Hepatocyte (in vitro differentiated cells): ENCODE measurements around the gene EEPD1. TPM values are rescaled to one million over a fixed set of nuclear protein-coding genes. Genes with fewer than 3 reads are reported as not detected.

Experiments used
- DNase-seq: peaks from one replicate; pipeline ENCODE4 v3.0.0-alpha.2; 2016; ENCODE audit warnings: low spot score
- H2AFZ ChIP-seq: fragments of 200-600 bp; sonication (generic); 2 replicates; pipeline ENCODE4 v1.6.0; 2016; ENCODE audit warnings: antibody characterized with exemption, mild to moderate bottlenecking
- H3K27ac ChIP-seq: fragments of 200-600 bp; sonication (generic); 2 replicates; pipeline ENCODE4 v1.5.1; 2016; ENCODE audit warnings: mild to moderate bottlenecking
- H3K27me3 ChIP-seq: fragments of 200-600 bp; sonication (generic); 2 replicates; pipeline ENCODE4 v1.6.1; 2016
- H3K36me3 ChIP-seq: fragments of 200-600 bp; sonication (generic); replicated peaks from 2 replicates; pipeline ENCODE4 v1.5.1; 2016; ENCODE audit warnings: low read depth; ENCODE audit not compliant: insufficient read depth
- H3K4me1 ChIP-seq: fragments of 200-600 bp; sonication (generic); 2 replicates; pipeline ENCODE4 v1.5.1; 2016; ENCODE audit warnings: mild to moderate bottlenecking, moderate library complexity; ENCODE audit not compliant: insufficient read depth
- H3K4me2 ChIP-seq: fragments of 200-600 bp; sonication (generic); 2 replicates; pipeline ENCODE4 v1.6.0; 2016
- H3K4me3 ChIP-seq: fragments of 200-600 bp; sonication (generic); 2 replicates; pipeline ENCODE4 v1.5.1; 2016; ENCODE audit warnings: mild to moderate bottlenecking
- H3K79me2 ChIP-seq: fragments of 200-600 bp; sonication (generic); 2 replicates; pipeline ENCODE4 v1.6.0; 2017; ENCODE audit warnings: mild to moderate bottlenecking
- H3K9me2 ChIP-seq: fragments of 200-600 bp; sonication (generic); replicated peaks from 2 replicates; pipeline ENCODE4 v1.6.0; 2017; ENCODE audit warnings: mild to moderate bottlenecking; ENCODE audit not compliant: insufficient read depth
- H3K9me3 ChIP-seq: fragments of 200-600 bp; sonication (generic); 2 replicates; pipeline ENCODE4 v1.5.1; 2016; ENCODE audit warnings: low read depth, mild to moderate bottlenecking
- H4K20me1 ChIP-seq: fragments of 200-600 bp; sonication (generic); 2 replicates; pipeline ENCODE4 v1.6.0; 2016; ENCODE audit warnings: mild to moderate bottlenecking; ENCODE audit not compliant: insufficient read depth, poor library complexity, severe bottlenecking
- EZH2 ChIP-seq: fragments of 200-600 bp; sonication (generic); IDR thresholded peaks from 2 replicates; pipeline ENCODE4 v1.6.1; 2016; ENCODE audit warnings: antibody characterized with exemption, mild to moderate bottlenecking, borderline replicate concordance
- EZH2phosphoT487 ChIP-seq: fragments of 200-600 bp; sonication (generic); IDR thresholded peaks from one replicate; pipeline ENCODE4 v1.6.1; 2018; ENCODE audit warnings: antibody characterized with exemption, mild to moderate bottlenecking, low read depth, moderate library complexity; ENCODE audit not compliant: unreplicated experiment, severe bottlenecking
- WGBS: methylation state at CpG from one replicate; pipeline ENCODE4 v1.1.6; 2016; ENCODE audit warnings: low lambda C conversion rate; ENCODE audit errors: missing lambda C conversion rate; 5-methylcytosine and 5-hydroxymethylcytosine counted together
- polyA plus RNA-seq: library from polyadenylated mRNA; unstranded; fragments of >200 nt; fragmentation: Nextera tagmentation; extraction: Ambion mirVana; gene quantifications from 2 replicates; pipeline ENCODE4 v1.2.1, GENCODE V29; 2016
- total RNA-seq: library from RNA; depleted of rRNA; stranded (reverse); fragments of >200 nt; gene quantifications from 2 replicates; pipeline ENCODE4 v1.2.3, GENCODE V29; 2014
- TF ChIP-seq, protein P1 (sequence below): fragments of 200-600 bp; sonication (generic); IDR thresholded peaks from 2 replicates; pipeline ENCODE4 v1.5.1; 2016; ENCODE audit warnings: antibody characterized with exemption, mild to moderate bottlenecking; ENCODE audit not compliant: poor library complexity

Gene EEPD1
- total and polyA plus RNA-seq, 2 experiments from 2014 or later, result 7.7 to 14.2 TPM

DNA sequence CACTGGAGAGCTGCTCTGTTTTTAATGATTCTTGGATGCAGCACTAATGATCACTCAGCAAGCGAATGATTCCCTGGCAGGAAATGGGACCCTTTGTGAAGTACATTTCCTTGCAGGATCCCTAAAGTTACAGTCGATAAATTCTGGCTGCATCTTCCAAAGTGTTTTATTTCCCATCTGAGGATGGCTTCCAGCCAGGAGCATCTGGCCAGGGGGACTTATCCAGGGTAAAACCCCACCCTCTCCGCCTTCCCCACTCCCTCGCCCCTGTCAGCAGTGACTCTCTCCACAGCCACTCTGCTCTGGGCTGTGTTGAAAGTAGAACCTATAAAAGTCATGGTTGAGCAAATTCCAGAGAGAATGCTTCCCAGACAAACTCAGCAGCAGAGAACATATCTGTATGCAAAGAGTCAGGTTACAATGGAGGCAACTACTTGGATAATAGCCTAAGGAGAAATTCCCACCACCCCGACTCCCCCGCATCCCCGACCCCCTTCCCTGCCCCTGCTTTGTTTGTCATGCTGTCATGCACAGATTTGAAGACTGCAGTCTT lies 125.6 kb downstream of the EEPD1 start:
- H3K4me3 ChIP-seq, result no peak overlapping the region
- H3K79me2 ChIP-seq, result peaks cover 11% of the 10 kb centered on the region
- H3K4me2 ChIP-seq, result peak overlapping the region; percentile 55
- peak; percentile 85 for DNase-seq
- H3K4me1 ChIP-seq, result peaks cover 56% of the 10 kb centered on the region
- H3K27me3 ChIP-seq, result no peaks in the 10 kb centered on the region
- H4K20me1 ChIP-seq, result no peaks in the 10 kb centered on the region
- H3K9me3 ChIP-seq, result no peaks in the 10 kb centered on the region
- no peak overlapping the region for H2AFZ ChIP-seq
- no peaks in the 10 kb centered on the region for H3K9me2 ChIP-seq
- no peaks in the 10 kb centered on the region for H3K36me3 ChIP-seq
- H3K27ac ChIP-seq, result peak overlapping the region; percentile 74
- WGBS, result 27% methylated on average over 7 of the region's 7 CpGs
- TF ChIP-seq EZH2phosphoT487 (no peak), EZH2 (no peak)
- TF ChIP-seq, protein P1, sequence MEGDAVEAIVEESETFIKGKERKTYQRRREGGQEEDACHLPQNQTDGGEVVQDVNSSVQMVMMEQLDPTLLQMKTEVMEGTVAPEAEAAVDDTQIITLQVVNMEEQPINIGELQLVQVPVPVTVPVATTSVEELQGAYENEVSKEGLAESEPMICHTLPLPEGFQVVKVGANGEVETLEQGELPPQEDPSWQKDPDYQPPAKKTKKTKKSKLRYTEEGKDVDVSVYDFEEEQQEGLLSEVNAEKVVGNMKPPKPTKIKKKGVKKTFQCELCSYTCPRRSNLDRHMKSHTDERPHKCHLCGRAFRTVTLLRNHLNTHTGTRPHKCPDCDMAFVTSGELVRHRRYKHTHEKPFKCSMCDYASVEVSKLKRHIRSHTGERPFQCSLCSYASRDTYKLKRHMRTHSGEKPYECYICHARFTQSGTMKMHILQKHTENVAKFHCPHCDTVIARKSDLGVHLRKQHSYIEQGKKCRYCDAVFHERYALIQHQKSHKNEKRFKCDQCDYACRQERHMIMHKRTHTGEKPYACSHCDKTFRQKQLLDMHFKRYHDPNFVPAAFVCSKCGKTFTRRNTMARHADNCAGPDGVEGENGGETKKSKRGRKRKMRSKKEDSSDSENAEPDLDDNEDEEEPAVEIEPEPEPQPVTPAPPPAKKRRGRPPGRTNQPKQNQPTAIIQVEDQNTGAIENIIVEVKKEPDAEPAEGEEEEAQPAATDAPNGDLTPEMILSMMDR, result no peak

DNA sequence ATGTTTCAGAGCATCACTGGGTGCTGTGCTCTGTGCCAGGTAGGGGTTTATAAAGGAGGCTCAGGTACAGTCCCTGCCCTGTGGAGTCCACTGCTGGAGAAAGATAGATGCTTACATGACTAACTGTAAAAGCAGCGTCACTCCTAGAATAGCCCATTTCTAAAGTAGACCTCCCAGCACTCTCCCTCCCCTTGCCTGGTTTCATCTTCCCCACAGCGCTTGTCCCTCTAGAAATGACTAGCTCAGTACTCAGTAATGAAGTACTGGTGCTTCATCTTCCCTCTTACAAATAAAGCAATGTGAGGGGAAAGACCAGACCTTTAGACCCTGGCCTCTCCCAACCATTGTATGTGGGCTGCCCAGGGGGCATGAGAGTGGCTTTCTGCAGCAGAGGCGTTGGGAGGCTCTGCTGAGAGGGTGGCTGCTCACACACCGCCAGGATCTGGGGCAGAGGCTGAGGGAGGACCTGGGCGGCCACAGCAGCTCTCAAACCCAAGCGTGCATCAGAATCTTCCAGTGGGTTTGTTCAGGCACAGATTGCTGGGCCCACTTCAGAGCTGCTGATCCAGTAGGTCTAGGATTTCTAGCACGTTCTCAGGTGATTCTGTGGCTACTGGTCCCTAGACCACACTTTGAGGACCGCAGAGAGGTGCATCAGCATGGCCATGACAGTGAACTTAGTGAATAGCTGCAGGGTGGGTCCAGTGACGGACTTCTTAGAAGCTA lies 126.3 kb downstream of the EEPD1 start:
- H3K4me2 ChIP-seq, result peak overlapping the region; percentile 55
- TF ChIP-seq EZH2 (no peak), EZH2phosphoT487 (no peak)
- TF ChIP-seq, protein P1, result no peak

DNA sequence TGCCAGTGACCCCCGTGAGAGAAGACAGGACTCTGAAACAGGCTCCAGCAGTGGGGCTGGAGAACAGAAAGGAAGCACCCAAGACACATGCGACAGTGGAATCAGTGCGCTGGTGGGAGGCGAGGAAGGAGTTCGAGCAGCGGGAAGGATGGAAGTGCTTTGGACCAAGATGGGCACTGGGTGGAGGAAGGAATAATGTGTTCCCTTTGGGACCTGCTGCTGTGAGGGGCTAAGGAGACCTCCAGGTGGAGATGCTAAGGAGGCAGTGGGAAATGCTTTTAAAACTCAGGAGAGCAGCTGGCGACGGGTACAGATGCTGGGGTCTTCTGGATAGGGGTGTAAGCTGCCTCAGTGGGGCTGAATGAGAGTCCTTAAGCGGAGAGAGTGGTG lies 126.9 kb downstream of the EEPD1 start:
- H3K9me2 ChIP-seq, result no peaks in the 10 kb centered on the region
- peak overlapping the region; percentile 74 for H3K27ac ChIP-seq
- H2AFZ ChIP-seq, result no peak overlapping the region
- no peak overlapping the region for H3K4me2 ChIP-seq
- H3K27me3 ChIP-seq, result no peaks in the 10 kb centered on the region
- TF ChIP-seq EZH2 (no peak), EZH2phosphoT487 (no peak)
- TF ChIP-seq, protein P1, result no peak
- H3K79me2 ChIP-seq, result peaks cover 11% of the 10 kb centered on the region
- no peaks in the 10 kb centered on the region for H3K36me3 ChIP-seq
- DNase-seq, result no peak
- no peaks in the 10 kb centered on the region for H3K9me3 ChIP-seq
- peaks cover 51% of the 10 kb centered on the region for H3K4me1 ChIP-seq
- 92% methylated on average over 9 of the region's 9 CpGs for WGBS
- no peak overlapping the region for H3K4me3 ChIP-seq
- H4K20me1 ChIP-seq, result no peaks in the 10 kb centered on the region

More for the DNA sequence above, 126.3 kb downstream of the EEPD1 start:
- no peaks in the 10 kb centered on the region for H3K9me2 ChIP-seq
- peaks cover 51% of the 10 kb centered on the region for H3K4me1 ChIP-seq
- no peak for DNase-seq
- no peaks in the 10 kb centered on the region for H3K27me3 ChIP-seq
- no peak overlapping the region for H2AFZ ChIP-seq
- no peaks in the 10 kb centered on the region for H3K9me3 ChIP-seq
- peaks cover 11% of the 10 kb centered on the region for H3K79me2 ChIP-seq
- 65% methylated on average over 9 of the region's 9 CpGs for WGBS
- no peaks in the 10 kb centered on the region for H4K20me1 ChIP-seq
- H3K27ac ChIP-seq, result peak overlapping the region; percentile 74
- H3K36me3 ChIP-seq, result no peaks in the 10 kb centered on the region
- no peak overlapping the region for H3K4me3 ChIP-seq
